GM23338 (cell line): ENCODE measurements around the gene NUCKS1. TPM values are rescaled to one million over a fixed set of nuclear protein-coding genes. Genes with fewer than 3 reads are reported as not detected.

Source experiments
- ATAC-seq: fragments of 200-7000 bp; cut with Tn5 transposase; 3 replicates; pipeline ENCODE4 v1.9.1; 2020
- DNase-seq: peaks from one replicate; pipeline ENCODE4 v3.0.0-alpha.2; 2015; ENCODE audit warnings: low spot score
- H2AFZ ChIP-seq: fragments of 200-600 bp; sonication (generic); 2 replicates; pipeline ENCODE4 v1.8.0; 2016; ENCODE audit warnings: antibody characterized with exemption, mild to moderate bottlenecking, moderate library complexity
- H3F3A ChIP-seq: fragments of 200-600 bp; sonication (generic); replicated peaks from 2 replicates; pipeline ENCODE4 v1.8.0; 2017; ENCODE audit warnings: antibody characterized with exemption, mixed run types, low read depth
- H3K27ac ChIP-seq: fragments of 200-600 bp; sonication (generic); 2 replicates; pipeline ENCODE4 v1.6.1; 2016; ENCODE audit warnings: low read depth
- H3K27me3 ChIP-seq: fragments of 200-600 bp; sonication (generic); 2 replicates; pipeline ENCODE4 v1.8.0; 2016; ENCODE audit warnings: mild to moderate bottlenecking, mixed run types, moderate library complexity; ENCODE audit not compliant: insufficient read depth
- H3K36me3 ChIP-seq: fragments of 200-600 bp; sonication (generic); 2 replicates; pipeline ENCODE4 v1.8.0; 2016; ENCODE audit warnings: mild to moderate bottlenecking; ENCODE audit not compliant: insufficient read depth
- H3K4me1 ChIP-seq: fragments of 200-600 bp; sonication (generic); 2 replicates; pipeline ENCODE4 v1.8.0; 2016; ENCODE audit warnings: mild to moderate bottlenecking, moderate library complexity; ENCODE audit not compliant: insufficient read depth
- H3K4me2 ChIP-seq: fragments of 200-600 bp; sonication (generic); 2 replicates; pipeline ENCODE4 v1.7.1; 2017; ENCODE audit warnings: mixed run types
- H3K4me3 ChIP-seq: fragments of 200-600 bp; sonication (generic); 2 replicates; pipeline ENCODE4 v1.6.1; 2016; ENCODE audit warnings: mixed run types
- H3K79me2 ChIP-seq: fragments of 200-600 bp; sonication (generic); replicated peaks from 2 replicates; pipeline ENCODE4 v1.8.0; 2017; ENCODE audit warnings: mild to moderate bottlenecking; ENCODE audit not compliant: insufficient read depth
- H3K9me2 ChIP-seq: fragments of 200-600 bp; sonication (generic); 2 replicates; pipeline ENCODE4 v1.8.0; 2017; ENCODE audit not compliant: insufficient read depth
- H4K20me1 ChIP-seq: fragments of 200-600 bp; sonication (generic); replicated peaks from 2 replicates; pipeline ENCODE4 v1.8.0; 2017; ENCODE audit warnings: mild to moderate bottlenecking; ENCODE audit not compliant: insufficient read depth
- H3K27ac Mint-ChIP-seq: 2 replicates; pipeline ENCODE4 v1.8.0; 2020; ENCODE audit warnings: inconsistent platforms, mild to moderate bottlenecking, moderate library complexity, mixed read lengths
- H3K27me3 Mint-ChIP-seq: 3 replicates; pipeline ENCODE4 v1.8.0; 2022; ENCODE audit warnings: low read depth, mild to moderate bottlenecking, moderate library complexity, mixed read lengths, inconsistent platforms; ENCODE audit not compliant: insufficient read depth, poor library complexity
- H3K36me3 Mint-ChIP-seq: 3 replicates; pipeline ENCODE4 v1.8.0; 2021; ENCODE audit warnings: low read depth, mild to moderate bottlenecking, inconsistent platforms, moderate library complexity, mixed read lengths
- H3K4me1 Mint-ChIP-seq: 3 replicates; pipeline ENCODE4 v1.8.0; 2020; ENCODE audit warnings: mild to moderate bottlenecking, inconsistent platforms, mixed read lengths
- H3K4me3 Mint-ChIP-seq: 3 replicates; pipeline ENCODE4 v1.8.0; 2021; ENCODE audit warnings: moderate library complexity, mild to moderate bottlenecking, inconsistent platforms, mixed read lengths
- H3K9me3 Mint-ChIP-seq: 3 replicates; pipeline ENCODE4 v1.8.0; 2020; ENCODE audit warnings: moderate library complexity, mild to moderate bottlenecking, inconsistent platforms, mixed read lengths
- ETS1 ChIP-seq: IDR thresholded peaks from 2 replicates; pipeline ENCODE4 v1.6.1; 2016; ENCODE audit warnings: antibody characterized with exemption
- EZH2phosphoT487 ChIP-seq: fragments of 200-600 bp; sonication (generic); IDR thresholded peaks from one replicate; pipeline ENCODE4 v1.8.1; 2018; ENCODE audit warnings: antibody characterized with exemption; ENCODE audit not compliant: unreplicated experiment
- JUNB ChIP-seq: IDR thresholded peaks from one replicate; pipeline ENCODE4 v1.6.1; 2016; ENCODE audit warnings: antibody characterized with exemption; ENCODE audit not compliant: unreplicated experiment
- NANOG ChIP-seq: IDR thresholded peaks from 2 replicates; pipeline ENCODE4 v1.6.1; 2016; ENCODE audit warnings: antibody characterized with exemption, borderline replicate concordance
- POLR2AphosphoS5 ChIP-seq: IDR thresholded peaks from 2 replicates; pipeline ENCODE4 v1.6.1; 2016; ENCODE audit warnings: antibody characterized with exemption, low read depth
- STAT1 ChIP-seq: IDR thresholded peaks from one replicate; pipeline ENCODE4 v1.6.1; 2016; ENCODE audit warnings: antibody characterized with exemption; ENCODE audit not compliant: unreplicated experiment
- ZNF114 ChIP-seq: fragments of 250-450 bp; sonication (Bioruptor Pico); IDR thresholded peaks from 2 replicates; pipeline ENCODE4 v1.5.0; 2020; ENCODE audit warnings: mild to moderate bottlenecking, moderate library complexity
- polyA plus RNA-seq: library from polyadenylated mRNA; unstranded; fragments of >200 nt; fragmentation: Nextera tagmentation; extraction: Ambion mirVana; gene quantifications from 2 replicates; pipeline ENCODE4 v1.2.1, GENCODE V29; 2016
- total RNA-seq: library from RNA; depleted of rRNA; stranded (reverse); fragments of >200 nt; shearing (Covaris generic); gene quantifications from 2 replicates; pipeline ENCODE4 v1.2.3, GENCODE V29; 2014
- TF ChIP-seq, protein P1 (sequence below): IDR thresholded peaks from one replicate; pipeline ENCODE4 v1.6.1; 2018; ENCODE audit warnings: antibody characterized with exemption; ENCODE audit not compliant: unreplicated experiment
- TF ChIP-seq, protein P2 (sequence below): fragments of 250-450 bp; sonication (Bioruptor Pico); IDR thresholded peaks from 2 replicates; pipeline ENCODE4 v1.5.0; 2020; ENCODE audit warnings: mild to moderate bottlenecking, moderate library complexity

Gene NUCKS1
- total and polyA plus RNA-seq, 2 experiments from 2014 or later, result 255 to 307 TPM

- TF ChIP-seq, protein P1, sequence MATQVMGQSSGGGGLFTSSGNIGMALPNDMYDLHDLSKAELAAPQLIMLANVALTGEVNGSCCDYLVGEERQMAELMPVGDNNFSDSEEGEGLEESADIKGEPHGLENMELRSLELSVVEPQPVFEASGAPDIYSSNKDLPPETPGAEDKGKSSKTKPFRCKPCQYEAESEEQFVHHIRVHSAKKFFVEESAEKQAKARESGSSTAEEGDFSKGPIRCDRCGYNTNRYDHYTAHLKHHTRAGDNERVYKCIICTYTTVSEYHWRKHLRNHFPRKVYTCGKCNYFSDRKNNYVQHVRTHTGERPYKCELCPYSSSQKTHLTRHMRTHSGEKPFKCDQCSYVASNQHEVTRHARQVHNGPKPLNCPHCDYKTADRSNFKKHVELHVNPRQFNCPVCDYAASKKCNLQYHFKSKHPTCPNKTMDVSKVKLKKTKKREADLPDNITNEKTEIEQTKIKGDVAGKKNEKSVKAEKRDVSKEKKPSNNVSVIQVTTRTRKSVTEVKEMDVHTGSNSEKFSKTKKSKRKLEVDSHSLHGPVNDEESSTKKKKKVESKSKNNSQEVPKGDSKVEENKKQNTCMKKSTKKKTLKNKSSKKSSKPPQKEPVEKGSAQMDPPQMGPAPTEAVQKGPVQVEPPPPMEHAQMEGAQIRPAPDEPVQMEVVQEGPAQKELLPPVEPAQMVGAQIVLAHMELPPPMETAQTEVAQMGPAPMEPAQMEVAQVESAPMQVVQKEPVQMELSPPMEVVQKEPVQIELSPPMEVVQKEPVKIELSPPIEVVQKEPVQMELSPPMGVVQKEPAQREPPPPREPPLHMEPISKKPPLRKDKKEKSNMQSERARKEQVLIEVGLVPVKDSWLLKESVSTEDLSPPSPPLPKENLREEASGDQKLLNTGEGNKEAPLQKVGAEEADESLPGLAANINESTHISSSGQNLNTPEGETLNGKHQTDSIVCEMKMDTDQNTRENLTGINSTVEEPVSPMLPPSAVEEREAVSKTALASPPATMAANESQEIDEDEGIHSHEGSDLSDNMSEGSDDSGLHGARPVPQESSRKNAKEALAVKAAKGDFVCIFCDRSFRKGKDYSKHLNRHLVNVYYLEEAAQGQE, result no peak
- TF ChIP-seq ETS1, result no peak
- TF ChIP-seq JUNB, result no peak
Measured at GRCh38 chr1:205774198-205775014, 24.4 kb upstream of the NUCKS1 start (continued).

DNA sequence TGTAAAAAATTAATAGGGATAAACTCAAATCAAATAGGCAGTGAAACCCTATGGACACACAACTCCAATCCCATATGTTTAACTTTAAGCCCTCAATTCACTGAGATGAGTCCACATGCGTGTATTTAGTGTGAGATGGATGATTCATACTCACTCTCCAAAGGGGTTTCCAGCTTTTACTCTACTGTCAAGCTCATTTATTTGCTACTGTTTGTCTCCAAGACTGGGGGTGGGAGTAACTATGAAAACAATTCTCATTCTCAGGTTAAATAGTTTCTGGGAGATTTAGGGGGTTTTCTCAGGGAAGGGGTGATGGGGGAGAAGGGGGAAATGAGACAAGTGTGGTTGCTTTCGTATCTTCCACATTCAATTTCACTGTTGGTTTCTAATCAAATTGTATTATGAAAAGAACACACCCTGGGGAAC is 22.6 kb upstream of the NUCKS1 start:
- H3K4me1 ChIP-seq, result peaks cover 9% of the 10 kb centered on the region
- no peak for ATAC-seq
- H3F3A ChIP-seq, result peaks cover 6% of the 10 kb centered on the region; the same call in 1 of the 2 replicates
- H3K9me2 ChIP-seq, result no peaks in the 10 kb centered on the region
- peaks cover 41% of the 10 kb centered on the region for H3K27me3 ChIP-seq
- no peak overlapping the region for H3K4me2 ChIP-seq
- Mint-ChIP-seq H3K4me1 (peaks cover 10% of the 10 kb centered on the region), H3K36me3 (no peaks in the 10 kb centered on the region), H3K27ac (no peak overlapping the region), H3K9me3 (peaks cover 13% of the 10 kb centered on the region; the same call in 2 of the 3 replicates), H3K4me3 (no peak overlapping the region), H3K27me3 (peaks cover 24% of the 10 kb centered on the region)
- H3K27ac ChIP-seq, result no peak overlapping the region
- peaks cover 4% of the 10 kb centered on the region; the same call in 1 of the 2 replicates for H4K20me1 ChIP-seq
- no peak overlapping the region for H3K4me3 ChIP-seq
- no peaks in the 10 kb centered on the region; the same call in none of the 2 replicates for H3K36me3 ChIP-seq
- no peaks in the 10 kb centered on the region for H3K79me2 ChIP-seq
- DNase-seq, result no peak
- H2AFZ ChIP-seq, result no peak overlapping the region
- TF ChIP-seq STAT1 (no peak), NANOG (no peak), ZNF114 (CRISPR knock-in tag) (no peak), EZH2phosphoT487 (no peak), JUNB (no peak), POLR2AphosphoS5 (no peak)
- TF ChIP-seq, protein P2, sequence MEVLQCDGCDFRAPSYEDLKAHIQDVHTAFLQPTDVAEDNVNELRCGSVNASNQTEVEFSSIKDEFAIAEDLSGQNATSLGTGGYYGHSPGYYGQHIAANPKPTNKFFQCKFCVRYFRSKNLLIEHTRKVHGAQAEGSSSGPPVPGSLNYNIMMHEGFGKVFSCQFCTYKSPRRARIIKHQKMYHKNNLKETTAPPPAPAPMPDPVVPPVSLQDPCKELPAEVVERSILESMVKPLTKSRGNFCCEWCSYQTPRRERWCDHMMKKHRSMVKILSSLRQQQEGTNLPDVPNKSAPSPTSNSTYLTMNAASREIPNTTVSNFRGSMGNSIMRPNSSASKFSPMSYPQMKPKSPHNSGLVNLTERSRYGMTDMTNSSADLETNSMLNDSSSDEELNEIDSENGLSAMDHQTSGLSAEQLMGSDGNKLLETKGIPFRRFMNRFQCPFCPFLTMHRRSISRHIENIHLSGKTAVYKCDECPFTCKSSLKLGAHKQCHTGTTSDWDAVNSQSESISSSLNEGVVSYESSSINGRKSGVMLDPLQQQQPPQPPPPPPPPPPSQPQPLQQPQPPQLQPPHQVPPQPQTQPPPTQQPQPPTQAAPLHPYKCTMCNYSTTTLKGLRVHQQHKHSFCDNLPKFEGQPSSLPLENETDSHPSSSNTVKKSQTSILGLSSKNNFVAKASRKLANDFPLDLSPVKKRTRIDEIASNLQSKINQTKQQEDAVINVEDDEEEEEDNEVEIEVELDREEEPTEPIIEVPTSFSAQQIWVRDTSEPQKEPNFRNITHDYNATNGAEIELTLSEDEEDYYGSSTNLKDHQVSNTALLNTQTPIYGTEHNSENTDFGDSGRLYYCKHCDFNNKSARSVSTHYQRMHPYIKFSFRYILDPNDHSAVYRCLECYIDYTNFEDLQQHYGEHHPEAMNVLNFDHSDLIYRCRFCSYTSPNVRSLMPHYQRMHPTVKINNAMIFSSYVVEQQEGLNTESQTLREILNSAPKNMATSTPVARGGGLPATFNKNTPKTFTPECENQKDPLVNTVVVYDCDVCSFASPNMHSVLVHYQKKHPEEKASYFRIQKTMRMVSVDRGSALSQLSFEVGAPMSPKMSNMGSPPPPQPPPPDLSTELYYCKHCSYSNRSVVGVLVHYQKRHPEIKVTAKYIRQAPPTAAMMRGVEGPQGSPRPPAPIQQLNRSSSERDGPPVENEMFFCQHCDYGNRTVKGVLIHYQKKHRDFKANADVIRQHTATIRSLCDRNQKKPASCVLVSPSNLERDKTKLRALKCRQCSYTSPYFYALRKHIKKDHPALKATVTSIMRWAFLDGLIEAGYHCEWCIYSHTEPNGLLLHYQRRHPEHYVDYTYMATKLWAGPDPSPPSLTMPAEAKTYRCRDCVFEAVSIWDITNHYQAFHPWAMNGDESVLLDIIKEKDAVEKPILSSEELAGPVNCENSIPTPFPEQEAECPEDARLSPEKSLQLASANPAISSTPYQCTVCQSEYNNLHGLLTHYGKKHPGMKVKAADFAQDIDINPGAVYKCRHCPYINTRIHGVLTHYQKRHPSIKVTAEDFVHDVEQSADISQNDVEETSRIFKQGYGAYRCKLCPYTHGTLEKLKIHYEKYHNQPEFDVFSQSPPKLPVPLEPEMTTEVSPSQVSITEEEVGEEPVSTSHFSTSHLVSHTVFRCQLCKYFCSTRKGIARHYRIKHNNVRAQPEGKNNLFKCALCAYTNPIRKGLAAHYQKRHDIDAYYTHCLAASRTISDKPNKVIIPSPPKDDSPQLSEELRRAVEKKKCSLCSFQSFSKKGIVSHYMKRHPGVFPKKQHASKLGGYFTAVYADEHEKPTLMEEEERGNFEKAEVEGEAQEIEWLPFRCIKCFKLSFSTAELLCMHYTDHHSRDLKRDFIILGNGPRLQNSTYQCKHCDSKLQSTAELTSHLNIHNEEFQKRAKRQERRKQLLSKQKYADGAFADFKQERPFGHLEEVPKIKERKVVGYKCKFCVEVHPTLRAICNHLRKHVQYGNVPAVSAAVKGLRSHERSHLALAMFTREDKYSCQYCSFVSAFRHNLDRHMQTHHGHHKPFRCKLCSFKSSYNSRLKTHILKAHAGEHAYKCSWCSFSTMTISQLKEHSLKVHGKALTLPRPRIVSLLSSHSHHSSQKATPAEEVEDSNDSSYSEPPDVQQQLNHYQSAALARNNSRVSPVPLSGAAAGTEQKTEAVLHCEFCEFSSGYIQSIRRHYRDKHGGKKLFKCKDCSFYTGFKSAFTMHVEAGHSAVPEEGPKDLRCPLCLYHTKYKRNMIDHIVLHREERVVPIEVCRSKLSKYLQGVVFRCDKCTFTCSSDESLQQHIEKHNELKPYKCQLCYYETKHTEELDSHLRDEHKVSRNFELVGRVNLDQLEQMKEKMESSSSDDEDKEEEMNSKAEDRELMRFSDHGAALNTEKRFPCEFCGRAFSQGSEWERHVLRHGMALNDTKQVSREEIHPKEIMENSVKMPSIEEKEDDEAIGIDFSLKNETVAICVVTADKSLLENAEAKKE (CRISPR knock-in tag), result no peak
- TF ChIP-seq, protein P1, result no peak
